Body of pancreas (tissue), 4 donors: ENCODE results near the gene EXD3. TPM values are rescaled to one million over a fixed set of nuclear protein-coding genes. Genes with fewer than 3 reads are reported as not detected.

Experiments used
- ATAC-seq: fragments of 150-250 bp; one replicate; pipeline ENCODE4 v1.9.1; 2016
- DNase-seq, 4 donors: peaks; one replicate each; pipeline ENCODE4 v3.0.0-alpha.2; 2019
- H3K27ac ChIP-seq, 4 donors: fragments of 200-600 bp; sonication (generic); 1 replicate in 3 of 4; 2 replicates in 1 of 4; pipeline versions ENCODE4 v1.5.1 to v1.6.1; 2016 to 2019; ENCODE audit warnings: mild to moderate bottlenecking in 1 of 4, mixed read lengths in 1 of 4, moderate library complexity in 1 of 4
- H3K27me3 ChIP-seq, 2 donors: fragments of 200-600 bp; sonication (generic); one replicate each; pipeline ENCODE4 v1.6.0; 2016; ENCODE audit warnings: mild to moderate bottlenecking in 1 of 2
- H3K36me3 ChIP-seq, 2 donors: fragments of 200-600 bp; sonication (generic); replicated peaks in 1 of 2; 2 replicates each; pipeline ENCODE4 v1.5.1; 2016; ENCODE audit warnings: low read depth in 2 of 2; ENCODE audit not compliant: insufficient read depth in 1 of 2
- H3K4me1 ChIP-seq: fragments of 200-600 bp; sonication (generic); one replicate; pipeline ENCODE4 v1.6.0; 2016
- H3K4me3 ChIP-seq, 2 donors: fragments of 200-600 bp; sonication (generic); 1 replicate in 1 of 2; 2 replicates in 1 of 2; pipeline ENCODE4 v1.5.1; 2016 to 2019
- H3K9me3 ChIP-seq, 3 donors: fragments of 200-600 bp; sonication (generic); 1 replicate in 2 of 3; 2 replicates in 1 of 3; pipeline ENCODE4 v1.5.1; 2016
- CTCF ChIP-seq, 7 experiments: fragments of 450-650 bp in 4 of 7; fragments of 200-600 bp in 3 of 7; sonication (generic) in 3 of 7; IDR thresholded peaks; one replicate each; pipeline ENCODE4 v1.5.1; 2016 to 2019; ENCODE audit warnings: antibody characterized with exemption in 7 of 7
- POLR2A ChIP-seq, 3 donors: fragments of 450-650 bp; IDR thresholded peaks; one replicate each; pipeline ENCODE4 v1.6.1; 2016; ENCODE audit warnings: antibody characterized with exemption in 3 of 3, mild to moderate bottlenecking in 2 of 3
- WGBS, 2 donors: methylation state at CpG; one replicate each; pipeline ENCODE4 v1.1.5; 2017; 5-methylcytosine and 5-hydroxymethylcytosine counted together
- intact Hi-C: fragments of 100-400 bp; cut with DNase I; formaldehyde crosslinking; loops from one replicate; pipeline ENCODE4 v1.15.1; 2023
- total RNA-seq, 2 donors: library from RNA; depleted of rRNA; stranded (reverse); fragments of >200 nt; gene quantifications; one replicate each; pipeline ENCODE4 v1.1.0, GENCODE V29; 2016

Gene EXD3
- total RNA-seq, 2 donors from 2014 or later = 23.3 to 34.9 TPM

GRCh38 chr9:137427454-137428310 is 4.7 kb upstream of the EXD3 start:
- intact Hi-C loops = no loop called here
- no peak for ATAC-seq
- Histone ChIP-seq H3K27ac (no peak overlapping the region), H3K9me3 (no peaks in the 10 kb centered on the region), H3K4me1 (peaks cover 30% of the 10 kb centered on the region), H3K4me3 (no peak overlapping the region), H3K36me3 (no peaks in the 10 kb centered on the region), H3K27me3 (no peaks in the 10 kb centered on the region)
- TF ChIP-seq POLR2A (IDR thresholded peaks at IDR 0.05) (no peak), CTCF (IDR thresholded peaks at IDR 0.05) (no peak)
- 79 to 94% methylated on average over 11 to 25 of the region's 27 CpGs for WGBS, 2 donors
- peak in 1 of 4 donors; percentile 7 for DNase-seq

GRCh38 chr9:137426018-137426681 is 3.2 kb upstream of the EXD3 start:
- DNase-seq (peak in 3 of 4 donors; percentile 35 to 53 (median 38)), ATAC-seq (no peak)
- H3K36me3 ChIP-seq = no peaks in the 10 kb centered on the region
- 57 to 60% methylated on average over 17 to 18 of the region's 18 CpGs for WGBS, 2 donors
- H3K4me1 ChIP-seq = peaks cover 40% of the 10 kb centered on the region
- peak overlapping the region in 3 of 4 donors; percentile 41 to 48 (median 44) for H3K27ac ChIP-seq
- intact Hi-C loops = no loop called here
- no peaks in the 10 kb centered on the region for H3K9me3 ChIP-seq
- no peak overlapping the region for H3K4me3 ChIP-seq
- no peaks in the 10 kb centered on the region for H3K27me3 ChIP-seq
- no peak for TF ChIP-seq POLR2A (IDR thresholded peaks at IDR 0.05)
- no peak for TF ChIP-seq CTCF (IDR thresholded peaks at IDR 0.05)

GRCh38 chr9:137423514-137424291 is 741 bp upstream of the EXD3 start:
- peak overlapping the region; percentile 76 to 93 (median 88) for H3K27ac ChIP-seq
- ATAC-seq (peak; percentile 64), DNase-seq (peak; percentile 57 to 84 (median 68))

More at GRCh38 chr9:137423514-137424291, 741 bp upstream of the EXD3 start:
- no peaks in the 10 kb centered on the region for H3K36me3 ChIP-seq
- intact Hi-C loops = no loop called here
- peak overlapping the region; percentile 14 to 40 for H3K4me3 ChIP-seq
- 7 to 9% methylated on average over 22 to 56 of the region's 77 CpGs for WGBS, 2 donors
- H3K27me3 ChIP-seq = no peaks in the 10 kb centered on the region
- no peaks in the 10 kb centered on the region for H3K9me3 ChIP-seq
- peaks cover 40% of the 10 kb centered on the region for H3K4me1 ChIP-seq
- TF ChIP-seq POLR2A (IDR thresholded peaks at IDR 0.05) (peak in 2 of 3 donors; percentile 23 to 25), CTCF (IDR thresholded peaks at IDR 0.05) (no peak)
